GM12872 (cell line): Measurements from ENCODE around the gene CNTN1.

Source experiments
- TF ChIP-seq, protein P1 (sequence below): IDR thresholded peaks from 3 replicates; pipeline ENCODE4 v1.5.1; 2011; ENCODE audit warnings: low read depth, mild to moderate bottlenecking, low read length, moderate library complexity; ENCODE audit not compliant: insufficient read depth

Gene CNTN1

DNA sequence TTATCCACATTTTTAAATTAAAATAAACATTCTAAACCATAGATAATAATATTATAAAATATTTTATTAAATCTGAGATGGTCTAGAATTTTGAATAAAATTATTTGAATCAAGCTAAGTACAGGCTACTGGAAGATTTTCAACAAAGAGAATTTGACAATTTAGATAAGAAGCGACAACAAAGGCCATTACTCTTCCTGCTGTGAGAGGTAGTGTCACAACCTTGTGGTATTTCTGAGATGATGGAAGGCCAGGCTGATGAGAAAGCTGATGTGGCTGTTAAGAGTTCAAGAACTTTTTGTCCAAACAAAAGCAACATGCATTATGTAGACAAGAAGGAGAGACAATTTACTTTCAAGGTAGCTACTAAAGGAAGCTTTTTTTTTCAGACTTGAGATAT lies 43.7 kb upstream of the CNTN1 start:
- TF ChIP-seq, protein P1, sequence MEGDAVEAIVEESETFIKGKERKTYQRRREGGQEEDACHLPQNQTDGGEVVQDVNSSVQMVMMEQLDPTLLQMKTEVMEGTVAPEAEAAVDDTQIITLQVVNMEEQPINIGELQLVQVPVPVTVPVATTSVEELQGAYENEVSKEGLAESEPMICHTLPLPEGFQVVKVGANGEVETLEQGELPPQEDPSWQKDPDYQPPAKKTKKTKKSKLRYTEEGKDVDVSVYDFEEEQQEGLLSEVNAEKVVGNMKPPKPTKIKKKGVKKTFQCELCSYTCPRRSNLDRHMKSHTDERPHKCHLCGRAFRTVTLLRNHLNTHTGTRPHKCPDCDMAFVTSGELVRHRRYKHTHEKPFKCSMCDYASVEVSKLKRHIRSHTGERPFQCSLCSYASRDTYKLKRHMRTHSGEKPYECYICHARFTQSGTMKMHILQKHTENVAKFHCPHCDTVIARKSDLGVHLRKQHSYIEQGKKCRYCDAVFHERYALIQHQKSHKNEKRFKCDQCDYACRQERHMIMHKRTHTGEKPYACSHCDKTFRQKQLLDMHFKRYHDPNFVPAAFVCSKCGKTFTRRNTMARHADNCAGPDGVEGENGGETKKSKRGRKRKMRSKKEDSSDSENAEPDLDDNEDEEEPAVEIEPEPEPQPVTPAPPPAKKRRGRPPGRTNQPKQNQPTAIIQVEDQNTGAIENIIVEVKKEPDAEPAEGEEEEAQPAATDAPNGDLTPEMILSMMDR = no peak

GRCh38 chr12:40650038-40650704 lies 42.1 kb upstream of the CNTN1 start:
- TF ChIP-seq, protein P1 = no peak

DNA sequence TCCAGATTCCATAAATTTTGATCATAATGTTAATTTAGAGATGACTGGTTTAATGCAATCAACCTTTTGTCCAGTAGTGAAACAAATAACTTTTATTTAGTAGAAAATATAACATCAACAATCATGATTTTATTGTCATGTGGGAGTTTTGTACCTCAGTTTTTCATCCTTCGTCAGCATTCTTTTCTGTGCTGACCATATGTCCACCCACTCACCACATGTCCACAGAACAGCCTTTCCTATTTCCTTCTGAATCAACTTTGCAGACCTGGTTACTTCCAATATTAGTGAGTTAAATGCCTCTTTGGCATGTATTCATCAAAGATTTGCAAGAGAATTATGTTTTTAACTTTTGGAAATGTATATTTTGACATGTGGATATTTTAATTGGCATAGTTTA lies 36.8 kb upstream of the CNTN1 start:
- TF ChIP-seq, protein P1 = no peak

GRCh38 chr12:40662366-40662765 lies 29.9 kb upstream of the CNTN1 start:
- TF ChIP-seq, protein P1 = no peak

GRCh38 chr12:40663781-40664180 lies 28.5 kb upstream of the CNTN1 start:
- TF ChIP-seq, protein P1 = no peak

GRCh38 chr12:40668099-40668529 lies 24.1 kb upstream of the CNTN1 start:
- TF ChIP-seq, protein P1 = no peak

GRCh38 chr12:40672741-40673271 lies 19.4 kb upstream of the CNTN1 start:
- TF ChIP-seq, protein P1 = no peak
